ENCODE data around the gene RCE1.

RCE1 gene

DNA sequence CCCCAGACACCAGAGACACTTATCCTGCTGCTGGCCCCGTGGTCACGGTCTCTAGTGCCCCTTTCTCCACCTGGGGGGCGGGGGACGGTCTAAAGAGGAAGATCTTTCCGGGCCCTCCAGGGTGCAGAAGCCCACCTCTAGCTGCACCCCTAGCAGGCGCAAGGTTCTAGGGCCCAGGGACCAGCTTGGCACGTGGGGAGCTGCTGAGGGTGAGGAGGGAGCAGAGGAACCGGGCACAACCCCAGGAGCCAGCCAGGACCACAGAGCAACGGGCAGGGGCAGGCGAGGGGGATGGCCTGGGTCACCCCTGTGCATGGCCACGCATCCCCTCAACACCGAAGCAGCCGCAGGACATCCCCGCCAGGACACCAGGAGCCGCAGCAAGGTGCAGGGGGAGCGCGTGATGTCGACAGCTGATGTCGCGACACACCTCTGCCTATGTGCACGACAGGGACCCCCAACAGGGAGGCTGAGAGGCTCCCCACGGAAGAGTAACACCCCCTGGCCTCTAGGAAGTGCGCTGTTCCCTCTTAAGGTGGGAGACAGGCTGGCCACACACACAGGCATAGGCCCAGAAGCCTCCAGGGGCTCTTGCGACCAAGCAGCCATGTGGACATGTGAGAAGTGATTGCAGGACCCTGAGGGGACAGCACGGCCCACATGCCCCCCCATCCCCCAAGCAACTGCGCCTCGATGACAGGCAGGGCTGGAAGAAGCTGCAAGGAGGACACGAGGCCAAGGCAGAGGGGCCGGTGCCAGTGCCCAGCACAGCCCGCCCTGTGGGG is 18.7 kb downstream of the RCE1 start:
- no peak overlapping the region for H3K27ac Mint-ChIP-seq
- DNase-seq, result no peak

DNA sequence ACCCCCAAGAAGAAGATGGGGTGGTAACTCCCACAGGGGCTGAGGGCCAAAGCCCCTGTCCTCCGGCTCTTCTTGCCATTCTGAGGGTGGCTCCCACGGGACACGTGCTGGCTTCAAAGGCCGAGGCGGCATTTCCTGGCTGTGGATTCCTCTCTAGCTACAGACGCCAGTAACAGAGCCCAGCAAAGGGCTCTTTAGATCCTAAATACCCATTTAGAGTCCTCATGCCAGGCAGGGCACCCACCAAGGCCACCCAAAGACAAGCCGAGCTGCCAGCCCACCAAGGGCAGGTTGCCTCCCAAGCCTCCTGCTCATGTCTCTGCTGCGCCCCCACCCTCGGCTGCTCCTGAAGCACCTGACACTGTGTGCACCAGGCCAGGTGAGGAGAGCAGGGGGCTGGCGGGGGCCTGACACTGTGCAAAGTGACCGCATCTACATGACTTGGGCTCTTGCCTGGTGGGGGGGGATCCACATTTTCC is 19.4 kb downstream of the RCE1 start:
- Mint-ChIP-seq H3K36me3 (ENCODE audit: low read depth) (no peaks in the 10 kb centered on the region), H3K4me1 (no peaks in the 10 kb centered on the region), H3K27ac (no peak overlapping the region), H3K4me3 (no peak overlapping the region), H3K9me3 (no peaks in the 10 kb centered on the region), H3K27me3 (ENCODE audit: low read depth, poor library complexity) (no peaks in the 10 kb centered on the region)
- no peak for DNase-seq
- TF ChIP-seq, protein P1, sequence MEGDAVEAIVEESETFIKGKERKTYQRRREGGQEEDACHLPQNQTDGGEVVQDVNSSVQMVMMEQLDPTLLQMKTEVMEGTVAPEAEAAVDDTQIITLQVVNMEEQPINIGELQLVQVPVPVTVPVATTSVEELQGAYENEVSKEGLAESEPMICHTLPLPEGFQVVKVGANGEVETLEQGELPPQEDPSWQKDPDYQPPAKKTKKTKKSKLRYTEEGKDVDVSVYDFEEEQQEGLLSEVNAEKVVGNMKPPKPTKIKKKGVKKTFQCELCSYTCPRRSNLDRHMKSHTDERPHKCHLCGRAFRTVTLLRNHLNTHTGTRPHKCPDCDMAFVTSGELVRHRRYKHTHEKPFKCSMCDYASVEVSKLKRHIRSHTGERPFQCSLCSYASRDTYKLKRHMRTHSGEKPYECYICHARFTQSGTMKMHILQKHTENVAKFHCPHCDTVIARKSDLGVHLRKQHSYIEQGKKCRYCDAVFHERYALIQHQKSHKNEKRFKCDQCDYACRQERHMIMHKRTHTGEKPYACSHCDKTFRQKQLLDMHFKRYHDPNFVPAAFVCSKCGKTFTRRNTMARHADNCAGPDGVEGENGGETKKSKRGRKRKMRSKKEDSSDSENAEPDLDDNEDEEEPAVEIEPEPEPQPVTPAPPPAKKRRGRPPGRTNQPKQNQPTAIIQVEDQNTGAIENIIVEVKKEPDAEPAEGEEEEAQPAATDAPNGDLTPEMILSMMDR (IDR thresholded peaks at IDR 0.05), result no peak

More for the DNA sequence above, 18.7 kb downstream of the RCE1 start:
- Mint-ChIP-seq H3K4me3 (no peak overlapping the region), H3K4me1 (no peaks in the 10 kb centered on the region), H3K27me3 (ENCODE audit: low read depth, poor library complexity) (no peaks in the 10 kb centered on the region), H3K36me3 (ENCODE audit: low read depth) (no peaks in the 10 kb centered on the region), H3K9me3 (no peaks in the 10 kb centered on the region)
- TF ChIP-seq, protein P1 (IDR thresholded peaks at IDR 0.05), result no peak

DNA sequence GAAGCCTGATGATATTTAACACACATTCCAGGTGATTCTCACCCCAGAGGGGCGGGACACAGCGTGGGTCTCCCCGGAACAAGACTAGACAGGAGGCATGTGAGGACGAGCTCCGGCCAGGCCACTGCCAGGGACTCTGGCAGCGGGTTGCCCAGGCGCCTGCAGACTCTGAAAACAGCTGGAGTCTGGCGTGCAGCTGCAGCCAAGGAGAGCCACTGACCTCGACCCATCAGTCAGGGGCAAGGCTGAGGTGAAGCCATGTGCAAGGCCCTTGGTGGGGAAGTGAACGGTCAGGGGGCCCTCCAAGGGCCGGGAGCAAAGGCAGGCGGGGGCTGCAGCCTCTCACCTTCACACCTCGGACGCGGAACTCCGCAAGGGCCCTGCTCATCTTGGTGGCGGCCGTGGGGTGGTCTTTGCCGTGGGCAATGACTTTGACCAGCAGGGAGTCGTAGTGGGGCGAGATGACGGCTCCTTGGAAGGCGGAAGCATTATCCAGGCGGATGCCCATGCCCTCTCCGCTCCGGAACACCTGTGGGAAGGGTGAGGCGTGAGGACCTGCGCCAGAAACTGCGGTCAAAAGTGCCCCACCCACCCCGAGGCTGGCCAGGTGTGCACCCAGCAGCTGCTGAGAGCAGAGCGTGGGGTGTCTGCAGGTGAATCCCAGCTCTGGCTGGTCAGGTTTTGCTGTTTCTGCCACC is 20.3 kb downstream of the RCE1 start:
- no peaks in the 10 kb centered on the region for H3K27me3 Mint-ChIP-seq (ENCODE audit: low read depth, poor library complexity)
- peaks cover 4% of the 10 kb centered on the region for H3K36me3 Mint-ChIP-seq (ENCODE audit: low read depth)
- no peak for DNase-seq
- H3K4me3 Mint-ChIP-seq, result no peak overlapping the region
- no peak overlapping the region for H3K27ac Mint-ChIP-seq
- TF ChIP-seq, protein P1 (IDR thresholded peaks at IDR 0.05), result no peak
- no peaks in the 10 kb centered on the region for H3K4me1 Mint-ChIP-seq
- H3K9me3 Mint-ChIP-seq, result no peaks in the 10 kb centered on the region

DNA sequence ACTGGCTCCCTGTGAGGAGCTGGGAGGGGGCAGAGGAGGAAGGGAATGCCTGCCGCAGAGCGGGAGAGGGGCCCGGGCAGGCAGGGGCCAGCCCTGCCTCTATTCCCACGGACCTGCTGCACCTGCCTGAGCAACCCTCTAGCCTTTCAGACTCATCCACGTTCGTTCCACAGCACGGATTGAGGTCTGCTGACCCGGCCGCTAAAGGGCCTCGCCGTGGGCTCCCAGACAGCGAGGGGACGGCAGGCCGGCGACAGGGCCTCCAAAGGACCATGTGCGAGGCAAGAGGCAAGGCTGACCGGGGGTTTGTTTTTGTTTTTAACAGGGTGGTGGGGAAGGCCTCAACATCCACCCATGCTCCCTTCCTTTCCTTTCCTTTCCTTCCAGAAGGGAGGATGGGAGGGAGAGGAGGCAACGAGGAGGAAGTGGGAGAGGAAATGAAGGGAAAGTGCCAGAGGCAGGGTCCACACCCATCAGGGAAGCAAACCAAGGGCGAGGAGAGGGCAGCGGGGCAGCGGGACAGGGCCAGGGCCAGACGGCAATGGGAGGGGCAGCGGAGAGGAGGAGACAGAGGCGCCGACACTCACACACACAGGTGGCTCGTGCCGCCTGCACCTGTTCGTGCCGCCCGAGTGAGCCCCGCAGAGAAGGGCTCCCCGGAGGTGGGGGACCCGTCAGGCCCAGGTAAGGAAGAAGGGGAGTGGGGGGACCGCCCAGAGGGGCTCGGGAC is 21.1 kb downstream of the RCE1 start:
- H3K36me3 Mint-ChIP-seq (ENCODE audit: low read depth), result peaks cover 4% of the 10 kb centered on the region
- H3K4me3 Mint-ChIP-seq, result no peak overlapping the region
- H3K27me3 Mint-ChIP-seq (ENCODE audit: low read depth, poor library complexity), result no peaks in the 10 kb centered on the region
- H3K4me1 Mint-ChIP-seq, result peaks cover 8% of the 10 kb centered on the region
- no peak overlapping the region for H3K27ac Mint-ChIP-seq
- no peak for DNase-seq
- no peaks in the 10 kb centered on the region for H3K9me3 Mint-ChIP-seq
- TF ChIP-seq, protein P1 (IDR thresholded peaks at IDR 0.05), result no peak

DNA sequence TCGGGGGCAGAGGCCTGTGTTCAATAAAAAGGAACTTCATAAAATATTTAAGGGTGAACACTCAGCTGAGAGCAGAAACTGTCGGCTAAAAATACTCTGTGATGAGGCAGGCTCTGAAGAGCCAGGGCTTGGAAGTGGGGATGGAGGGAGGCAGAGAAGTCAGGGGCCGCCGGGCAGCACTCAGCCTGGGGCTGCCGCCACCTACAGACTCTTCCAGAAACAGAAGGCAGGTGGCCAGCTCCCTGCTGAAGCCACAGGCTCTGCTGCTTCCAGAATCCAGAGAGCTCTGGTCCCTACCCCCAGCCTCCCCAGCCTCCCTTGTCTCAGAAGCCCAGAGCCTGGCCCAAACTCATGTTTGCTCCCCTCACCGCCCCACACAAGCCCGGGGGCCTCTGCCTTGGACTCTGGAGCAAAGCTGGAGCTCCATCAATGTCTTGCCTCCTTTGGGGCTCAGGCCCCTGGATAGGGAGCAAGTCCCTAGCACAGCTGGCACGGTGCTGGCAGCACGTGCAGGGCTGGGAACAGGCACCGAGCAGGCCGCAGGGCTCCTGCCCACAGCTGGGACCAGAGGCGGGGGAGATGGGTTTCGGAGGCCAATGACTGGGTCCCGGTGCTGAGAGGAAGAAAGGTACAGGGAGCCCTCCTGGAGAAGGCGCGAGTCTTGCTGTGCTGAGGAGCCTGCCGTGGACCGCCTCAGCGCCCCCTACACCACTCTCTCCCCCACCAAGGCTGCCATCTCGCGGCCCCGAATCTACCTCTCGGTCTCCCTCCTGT is 21.9 kb downstream of the RCE1 start:
- no peaks in the 10 kb centered on the region for H3K27me3 Mint-ChIP-seq (ENCODE audit: low read depth, poor library complexity)
- no peaks in the 10 kb centered on the region for H3K9me3 Mint-ChIP-seq
- TF ChIP-seq, protein P1 (IDR thresholded peaks at IDR 0.05), result no peak
- H3K36me3 Mint-ChIP-seq (ENCODE audit: low read depth), result peaks cover 4% of the 10 kb centered on the region
- no peak overlapping the region for H3K27ac Mint-ChIP-seq
- H3K4me3 Mint-ChIP-seq, result no peak overlapping the region
- peaks cover 9% of the 10 kb centered on the region for H3K4me1 Mint-ChIP-seq
- no peak for DNase-seq
